Endothelial cell (in vitro differentiated cells): ENCODE measurements around the gene LUC7L3. TPM values are rescaled to one million over a fixed set of nuclear protein-coding genes. Genes with fewer than 3 reads are reported as not detected.
"Not testable (repeated sequence)": the region's sequence is repeated elsewhere in the genome, so short reads cannot be mapped to it uniquely, and the experiment has no call there.

ENCODE experiments used
- DNase-seq: peaks from one replicate; pipeline ENCODE4 v3.0.0; 2021; ENCODE audit warnings: low spot score
- H3K27ac Mint-ChIP-seq: one replicate; pipeline ENCODE4 v1.8.0; 2021; ENCODE audit warnings: mixed read lengths, inconsistent platforms; ENCODE audit not compliant: unreplicated experiment
- H3K27me3 Mint-ChIP-seq: one replicate; pipeline ENCODE4 v1.8.0; 2021; ENCODE audit warnings: mild to moderate bottlenecking, moderate library complexity, mixed read lengths, inconsistent platforms; ENCODE audit not compliant: unreplicated experiment
- H3K36me3 Mint-ChIP-seq: one replicate; pipeline ENCODE4 v1.8.0; 2021; ENCODE audit warnings: mild to moderate bottlenecking, low read depth, mixed read lengths, inconsistent platforms; ENCODE audit not compliant: unreplicated experiment
- H3K4me1 Mint-ChIP-seq: one replicate; pipeline ENCODE4 v1.8.0; 2021; ENCODE audit warnings: mild to moderate bottlenecking, mixed read lengths, inconsistent platforms; ENCODE audit not compliant: unreplicated experiment
- H3K4me3 Mint-ChIP-seq: one replicate; pipeline ENCODE4 v1.8.0; 2021; ENCODE audit warnings: mild to moderate bottlenecking, mixed read lengths, inconsistent platforms; ENCODE audit not compliant: unreplicated experiment
- H3K9me3 Mint-ChIP-seq: one replicate; pipeline ENCODE4 v1.8.0; 2021; ENCODE audit warnings: mixed read lengths, inconsistent platforms; ENCODE audit not compliant: unreplicated experiment
- CTCF ChIP-seq: fragments of 200-600 bp; sonication (generic); IDR thresholded peaks from one replicate; pipeline ENCODE4 v1.5.0; 2021; ENCODE audit warnings: antibody characterized with exemption; ENCODE audit not compliant: unreplicated experiment
- total RNA-seq: library from RNA; stranded (reverse); fragmentation: NEBNext Ultra II Directional; extraction: Animal tissue kit (Norgen Biotek cat#: 25700); gene quantifications from one replicate; pipeline ENCODE4 v1.2.1, GENCODE V29; 2021; ENCODE audit not compliant: unreplicated experiment

Gene LUC7L3
- total RNA-seq, 1 donor from 2014 or later: 94.1 TPM

GRCh38 chr17:50703162-50703561 is 16.2 kb upstream of the LUC7L3 start:
- no peaks in the 10 kb centered on the region for H3K9me3 Mint-ChIP-seq
- peaks cover 15% of the 10 kb centered on the region for H3K36me3 Mint-ChIP-seq
- TF ChIP-seq CTCF: no peak
- no peaks in the 10 kb centered on the region for H3K27me3 Mint-ChIP-seq
- peak overlapping the region; percentile 11 for H3K27ac Mint-ChIP-seq
- DNase-seq: no peak
- H3K4me3 Mint-ChIP-seq: no peak overlapping the region
- peaks cover 8% of the 10 kb centered on the region for H3K4me1 Mint-ChIP-seq

GRCh38 chr17:50707289-50708049 is 11.9 kb upstream of the LUC7L3 start, which contains the start of gene ANKRD40:
Gene ANKRD40 (minus strand): TSS chr17:50707914. CDS start chr17:50707654, 260 bp downstream.
- H3K4me3 Mint-ChIP-seq: peak within 1 kb of the TSS; percentile 92
- H3K27ac Mint-ChIP-seq: peak within 1 kb of the TSS; percentile 92
- peaks cover 17% of the 10 kb centered on the region for H3K4me1 Mint-ChIP-seq
- H3K36me3 Mint-ChIP-seq: peaks cover 4% of the 10 kb centered on the region
- peak; percentile 80 for DNase-seq
- H3K27me3 Mint-ChIP-seq: no peaks in the 10 kb centered on the region
- TF ChIP-seq CTCF: no peak
- no peaks in the 10 kb centered on the region for H3K9me3 Mint-ChIP-seq

GRCh38 chr17:50708050-50709000 is 11.1 kb upstream of the LUC7L3 start:
- H3K27me3 Mint-ChIP-seq: no peaks in the 10 kb centered on the region
- H3K4me3 Mint-ChIP-seq: peak overlapping the region; percentile 91
- H3K4me1 Mint-ChIP-seq: peaks cover 16% of the 10 kb centered on the region
- TF ChIP-seq CTCF: no peak
- no peaks in the 10 kb centered on the region for H3K9me3 Mint-ChIP-seq
- H3K27ac Mint-ChIP-seq: peak overlapping the region; percentile 92
- peaks cover 4% of the 10 kb centered on the region for H3K36me3 Mint-ChIP-seq
- no peak for DNase-seq

GRCh38 chr17:50709053-50709452 is 10.3 kb upstream of the LUC7L3 start:
- Mint-ChIP-seq H3K27ac (peak overlapping the region; percentile 92), H3K4me1 (peaks cover 10% of the 10 kb centered on the region)
- DNase-seq, H3K9me3 Mint-ChIP-seq, H3K4me3 Mint-ChIP-seq, H3K36me3 Mint-ChIP-seq, H3K27me3 Mint-ChIP-seq: not testable (repeated sequence)

GRCh38 chr17:50710025-50710424 is 9.4 kb upstream of the LUC7L3 start:
- Mint-ChIP-seq H3K27ac (peak overlapping the region; percentile 65), H3K9me3 (no peaks in the 10 kb centered on the region), H3K4me3 (no peak overlapping the region), H3K4me1 (peaks cover 10% of the 10 kb centered on the region), H3K36me3 (peaks cover 3% of the 10 kb centered on the region), H3K27me3 (no peaks in the 10 kb centered on the region)
- no peak for TF ChIP-seq CTCF
- no peak for DNase-seq
